Stimulated activated CD8-positive, alpha-beta memory T cell treated with anti-CD3 and anti-CD28 coated beads, Interleukin-4, amount 100 ng/mL, for 48 hours (primary cell): ENCODE results near the gene IDNK.
A peak's percentile ranks its signal among the peaks of the same experiment; 100 is the strongest.

Experiments
- DNase-seq: peaks from one replicate; pipeline ENCODE4 v3.0.0-alpha.2; 2020

Gene IDNK

DNA sequence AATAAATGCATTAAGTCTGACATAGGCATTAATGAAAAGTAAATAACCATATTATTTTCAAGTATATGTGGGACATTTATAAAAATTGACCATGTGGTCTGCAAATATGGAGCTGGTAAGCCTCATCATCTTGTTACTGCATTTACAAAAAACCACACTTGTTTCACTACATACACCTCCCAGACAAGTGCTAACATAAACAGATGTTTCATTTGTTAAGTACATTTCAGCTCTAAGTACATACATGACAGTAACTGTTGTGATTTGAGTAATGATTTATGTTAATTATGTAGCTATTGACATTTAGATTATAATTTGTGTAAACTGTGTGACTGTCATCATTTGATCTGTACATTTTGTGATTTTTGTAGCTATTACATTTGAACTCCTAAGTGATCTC lies 13.9 kb downstream of the IDNK start:
- no peak for DNase-seq

- no peak for DNase-seq
Observed at GRCh38 chr9:83637389-83637788, 14.4 kb downstream of the IDNK start.

- no peak for DNase-seq
Observed at GRCh38 chr9:83639266-83639665, 16.3 kb downstream of the IDNK start.

DNA sequence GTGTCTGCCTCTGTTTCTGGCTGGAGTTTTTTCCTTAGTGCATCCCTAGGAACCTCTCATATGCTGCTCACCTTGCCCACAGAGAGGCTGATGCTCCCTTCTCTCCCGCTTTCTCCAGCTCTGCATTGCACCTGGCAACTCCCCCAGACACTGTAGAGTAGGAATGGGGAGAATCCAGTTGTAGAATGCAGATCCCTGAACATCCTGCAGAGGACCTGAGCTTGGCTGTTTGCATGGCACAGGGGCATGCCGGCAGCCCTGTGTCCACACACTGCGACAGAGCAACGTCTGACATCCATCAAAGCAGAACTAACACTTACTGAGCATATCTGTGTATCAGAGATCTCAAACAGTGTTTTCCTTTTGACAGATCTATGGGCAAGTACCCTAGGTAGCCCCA lies 19.9 kb downstream of the IDNK start:
- no peak for DNase-seq

- DNase-seq = no peak
Observed at GRCh38 chr9:83646500-83647239, 23.7 kb downstream of the IDNK start.

DNA sequence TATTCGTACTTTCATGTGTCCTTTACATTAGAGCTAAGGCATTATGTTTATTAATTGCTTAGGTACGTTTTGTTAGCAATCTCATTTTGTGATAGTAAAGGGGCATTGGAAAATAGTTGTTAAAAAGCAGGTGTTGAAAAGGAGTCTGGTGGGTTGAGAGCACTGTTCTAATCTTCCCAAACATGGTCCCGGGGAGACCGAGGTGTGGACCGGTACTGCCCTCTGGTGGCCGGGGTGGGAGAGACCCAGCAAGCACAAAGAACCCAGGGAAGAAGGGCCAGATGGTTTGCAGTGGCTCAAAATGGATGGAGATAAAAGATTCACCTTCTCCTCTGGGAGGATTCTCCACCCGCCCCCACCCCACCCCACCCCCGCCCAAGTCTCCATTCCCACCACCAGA lies 26.1 kb downstream of the IDNK start:
- peak; percentile 85 for DNase-seq

GRCh38 chr9:83649515-83649914 lies 26.6 kb downstream of the IDNK start:
- no peak for DNase-seq

DNA sequence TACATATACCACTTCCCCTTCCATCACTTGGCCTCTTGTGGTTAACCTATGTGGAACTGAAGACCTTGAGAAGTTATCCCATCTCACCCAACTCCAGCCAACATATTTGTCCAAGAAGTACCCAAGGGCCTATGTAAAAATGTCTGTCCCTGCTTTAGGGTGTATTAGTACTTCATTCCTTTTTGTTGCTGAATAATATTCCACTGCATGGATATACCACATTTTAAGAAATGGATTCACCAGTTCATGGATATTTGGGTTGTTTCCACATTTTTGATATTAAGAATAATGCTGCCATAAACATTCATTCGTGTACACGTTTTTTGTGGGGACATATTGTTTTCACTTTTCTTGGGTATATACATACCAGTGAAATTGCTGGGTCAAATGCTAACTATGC lies 28.6 kb downstream of the IDNK start:
- DNase-seq = no peak

- DNase-seq = no peak
Observed at GRCh38 chr9:83652433-83652832, 29.5 kb downstream of the IDNK start.

GRCh38 chr9:83655433-83655832 lies 32.5 kb downstream of the IDNK start:
- no peak for DNase-seq

DNA sequence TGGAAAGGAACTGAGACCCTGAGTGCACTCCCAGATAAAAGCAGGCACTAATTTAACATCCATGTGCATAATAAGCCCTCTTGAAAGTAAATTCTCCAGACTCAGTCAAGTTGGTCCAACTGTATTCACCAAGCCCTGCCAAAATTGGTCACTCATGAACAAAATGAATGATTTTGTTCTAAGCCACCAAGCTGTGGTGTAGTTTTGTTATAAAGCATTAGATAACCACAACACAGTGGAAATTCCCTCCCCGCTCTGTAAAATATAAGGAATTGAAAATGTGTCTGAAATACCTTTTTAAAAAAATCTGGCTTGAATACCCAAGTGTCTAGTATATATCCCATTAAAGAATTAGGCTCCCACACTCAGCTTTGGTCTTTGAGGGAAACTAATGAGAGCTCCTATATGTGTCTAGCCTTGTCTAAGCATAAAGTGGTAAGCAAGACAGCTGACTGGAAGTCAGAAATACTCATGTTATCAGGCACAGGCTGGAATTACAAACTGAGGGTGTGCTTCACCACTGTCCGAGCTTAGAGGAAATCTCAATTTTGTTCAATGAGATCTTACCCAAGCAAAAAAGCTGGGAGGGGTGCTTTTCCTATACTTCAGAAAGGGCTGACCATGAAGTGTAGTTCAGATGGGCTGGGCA lies 33.2 kb downstream of the IDNK start:
- DNase-seq = no peak

- no peak for DNase-seq
Observed at GRCh38 chr9:83656952-83657351, 34.0 kb downstream of the IDNK start.

DNA sequence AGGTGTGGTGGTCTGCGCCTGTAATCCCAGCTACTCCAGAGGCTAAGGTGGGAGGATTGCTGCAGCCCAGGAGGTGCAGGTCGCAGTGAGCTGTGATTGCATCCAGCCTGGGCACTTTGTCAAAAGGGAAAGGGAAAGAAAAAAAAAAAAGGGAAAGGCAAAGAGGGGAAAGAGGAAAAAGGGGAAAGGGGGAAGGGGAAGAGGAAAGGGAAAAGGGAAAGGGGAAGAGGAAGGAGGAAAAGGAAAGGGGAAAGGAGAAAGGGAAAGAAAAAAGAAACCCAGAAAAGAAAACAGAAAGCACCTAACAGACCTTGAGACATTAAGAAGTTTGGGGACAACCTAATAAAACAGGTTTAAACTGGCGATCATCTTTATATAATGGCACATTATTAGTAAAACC lies 40.0 kb downstream of the IDNK start:
- DNase-seq = no peak

DNA sequence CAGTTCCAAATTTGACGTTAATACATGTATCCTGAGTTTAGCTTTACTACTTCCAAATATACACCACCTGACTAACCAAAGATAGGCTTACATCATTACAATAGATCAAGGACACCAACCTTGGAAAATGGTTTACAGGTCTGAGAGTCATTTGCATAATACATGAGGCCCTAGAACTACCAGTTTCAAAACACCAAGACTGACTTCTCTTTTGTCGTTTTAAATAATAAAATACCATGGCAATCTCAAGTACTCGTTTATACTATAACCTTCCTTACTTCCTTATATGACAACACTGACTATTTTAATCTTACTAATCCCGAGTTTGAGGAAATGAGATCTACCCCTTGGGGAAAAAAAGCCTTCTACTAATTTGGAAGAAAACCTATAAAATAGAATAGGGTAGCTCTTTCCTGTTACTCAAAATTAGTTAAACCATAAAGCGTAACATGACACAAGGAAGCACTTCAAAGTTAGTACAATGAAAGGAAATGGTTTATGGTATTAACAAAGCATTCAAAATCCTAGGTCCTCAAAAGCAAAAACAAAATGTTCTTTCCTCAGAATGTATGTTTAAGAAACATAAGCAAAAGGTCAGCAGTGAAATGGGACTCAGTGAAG lies 42.7 kb downstream of the IDNK start:
- DNase-seq = no peak

DNA sequence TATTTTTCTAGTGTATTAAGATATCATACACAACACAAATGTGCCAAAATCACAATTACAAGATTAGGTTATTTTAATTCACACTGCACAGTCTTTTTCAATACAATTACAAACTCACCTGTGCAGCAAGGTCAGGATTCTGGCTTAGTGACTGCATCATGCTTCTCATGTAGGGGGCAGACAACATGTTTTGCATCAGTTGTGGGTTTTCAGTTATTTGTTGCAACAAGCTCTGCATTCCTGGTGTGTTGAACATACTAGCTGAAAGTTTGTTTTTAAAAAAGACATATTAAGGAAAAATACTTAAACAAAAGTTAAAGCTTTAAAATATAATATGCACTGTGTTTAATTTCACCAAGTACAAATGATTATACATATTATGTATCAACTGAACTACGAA lies 46.1 kb downstream of the IDNK start:
- DNase-seq = no peak

DNA sequence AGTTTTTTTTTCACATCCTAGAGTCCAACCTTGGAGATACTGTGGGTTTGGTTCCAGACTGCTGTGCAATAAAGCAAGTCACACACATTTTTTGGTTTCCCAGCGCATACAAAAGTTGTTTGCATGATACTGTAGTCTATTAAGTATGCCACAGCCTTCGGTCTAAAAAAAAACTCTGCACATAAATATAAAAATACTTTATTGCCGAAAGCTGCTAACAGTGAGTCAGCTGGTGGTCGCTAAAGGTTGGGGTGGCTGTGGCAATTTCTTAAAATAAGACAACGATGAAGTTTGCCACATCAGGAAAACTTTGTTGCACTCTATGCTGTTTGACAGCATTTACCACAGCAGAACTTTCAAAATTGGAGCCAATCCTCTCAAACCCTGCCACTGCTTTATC lies 47.4 kb downstream of the IDNK start:
- DNase-seq = no peak

- no peak for DNase-seq
Observed at GRCh38 chr9:83671451-83671850, 48.5 kb downstream of the IDNK start.

DNA sequence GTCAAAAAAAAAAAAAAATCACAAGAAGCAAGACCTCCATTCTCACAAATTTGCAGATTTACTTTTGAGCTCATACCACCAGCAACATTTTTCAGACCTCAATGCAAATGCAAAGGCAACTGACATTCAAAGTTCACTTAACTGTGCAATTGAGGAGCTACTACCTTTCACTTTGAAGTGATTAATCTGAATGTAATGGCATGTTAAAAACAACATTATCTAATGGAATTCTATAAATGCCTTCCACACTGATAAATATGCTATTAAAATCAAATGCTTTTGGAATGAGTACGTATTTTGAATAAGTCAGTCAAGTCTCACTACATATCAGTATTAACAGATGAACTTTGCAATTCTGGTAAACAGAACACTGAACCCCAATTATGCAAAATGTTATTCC lies 52.5 kb downstream of the IDNK start:
- no peak for DNase-seq

GRCh38 chr9:83677596-83677995 lies 54.7 kb downstream of the IDNK start:
- DNase-seq = no peak

- no peak for DNase-seq
Observed at GRCh38 chr9:83680233-83680632, 57.3 kb downstream of the IDNK start.

DNA sequence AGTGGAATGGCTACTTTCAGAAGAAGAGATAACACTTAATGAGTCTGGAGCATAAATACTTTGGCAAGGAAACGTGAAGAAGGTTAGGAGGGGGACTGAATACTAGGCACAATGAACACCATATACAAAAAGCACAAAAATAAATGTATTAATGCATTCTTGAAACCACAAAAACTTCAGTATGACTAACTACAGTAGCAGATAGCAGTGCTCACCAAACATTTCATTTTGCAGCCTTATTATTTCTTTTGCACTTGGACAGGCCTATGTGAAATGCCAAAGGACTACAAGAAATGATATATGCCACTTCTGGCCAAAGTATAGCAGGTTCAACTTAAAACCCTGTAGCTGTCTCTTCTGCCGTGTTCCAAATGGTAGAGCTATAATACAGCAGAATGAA lies 58.5 kb downstream of the IDNK start:
- no peak for DNase-seq

DNA sequence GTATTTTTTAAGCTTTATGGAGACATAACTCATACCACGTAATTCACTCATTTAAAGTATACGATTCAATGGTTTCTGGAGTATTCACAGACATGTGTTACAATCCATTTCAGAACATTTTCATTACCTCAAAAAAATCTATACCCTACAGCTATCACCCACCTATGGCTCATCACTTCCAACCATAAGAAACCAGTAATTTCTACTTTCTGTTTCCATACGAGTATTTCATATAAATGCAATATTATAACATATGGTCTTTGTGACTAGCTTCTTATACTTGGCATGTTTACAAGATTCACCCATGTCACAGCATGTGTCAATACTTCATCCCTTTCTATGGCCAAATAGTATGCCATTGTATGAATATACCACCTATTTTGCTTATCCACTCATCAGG lies 66.0 kb downstream of the IDNK start:
- DNase-seq = no peak

DNA sequence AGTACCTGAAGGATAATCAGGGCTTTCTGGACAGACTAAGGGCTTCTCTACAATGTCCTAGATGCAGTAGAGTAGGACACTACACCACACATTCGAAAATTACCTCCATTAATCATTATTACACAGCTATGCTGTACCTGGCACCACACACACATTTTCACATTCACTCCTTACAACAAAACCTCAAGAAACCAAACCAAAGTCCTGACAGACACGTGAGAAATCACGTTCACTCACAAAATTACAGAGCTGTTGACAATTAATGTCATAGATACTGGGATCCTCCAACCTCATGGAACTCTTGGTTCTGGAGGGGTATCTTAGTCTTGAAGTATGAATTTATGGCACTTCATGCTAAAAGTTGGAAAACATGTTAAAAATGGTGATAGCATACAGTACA lies 68.5 kb downstream of the IDNK start:
- no peak for DNase-seq
